ENCODE results near the gene ASPA. TPM values are rescaled to one million over a fixed set of nuclear protein-coding genes. Genes with fewer than 3 reads are reported as not detected.

The ASPA gene
- total and polyA plus RNA-seq, 2 of the 13 experiments (the other 11 are each of a cell fraction or from before 2014, with no cell fraction given) = not detected

- TF ChIP-seq JUN (CRISPR knock-in tag; IDR thresholded peaks at IDR 0.05) = no peak
- TF ChIP-seq ZFP90 (CRISPR knock-in tag; IDR thresholded peaks at IDR 0.05; ENCODE audit: borderline replicate concordance) = 0 out of 2 replicates have a peak, but pooled peaks have one; percentile 32
- no peak for TF ChIP-seq NR2C2 (CRISPR knock-in tag; IDR thresholded peaks at IDR 0.05; ENCODE audit: borderline replicate concordance)
- no peak for TF ChIP-seq ARNT (IDR thresholded peaks at IDR 0.05)
- no peak for TF ChIP-seq ZNF883 (CRISPR knock-in tag; IDR thresholded peaks at IDR 0.05; ENCODE audit: not compliant biosample characterization)
- TF ChIP-seq ZNF432 (CRISPR knock-in tag; IDR thresholded peaks at IDR 0.05; ENCODE audit: borderline replicate concordance) = no peak
- no peak for TF ChIP-seq NR2F2 (IDR thresholded peaks at IDR 0.05; ENCODE audit: borderline replicate concordance, low read depth)
- no peak for TF ChIP-seq ZNF766 (CRISPR knock-in tag; IDR thresholded peaks at IDR 0.05; ENCODE audit: borderline replicate concordance)
- TF ChIP-seq DMAP1 (CRISPR knock-in tag; IDR thresholded peaks at IDR 0.05) = no peak
- no peak for TF ChIP-seq ZNF75D (CRISPR knock-in tag; IDR thresholded peaks at IDR 0.05; ENCODE audit: borderline replicate concordance)
- TF ChIP-seq RBAK (CRISPR knock-in tag; IDR thresholded peaks at IDR 0.05) = no peak
Observed at GRCh38 chr17:3535253-3535995, 59.6 kb downstream of the ASPA start (continued).

GRCh38 chr17:3536716-3537115 is 60.9 kb downstream of the ASPA start:
- Histone ChIP-seq H3K4me1 (ENCODE audit: insufficient read depth, low read length) (peaks cover 19% of the 10 kb centered on the region), H3K36me3 (replicated peaks in 1 of 2; ENCODE audit: control insufficient read depth in 1 of 2, insufficient read depth in 2 of 2, low read length in 2 of 2) (no peaks in the 10 kb centered on the region), H3K4me2 (ENCODE audit: low read depth, low read length) (no peak overlapping the region), H3K9ac (ENCODE audit: insufficient read depth, low read depth, low read length) (no peak overlapping the region), H3K27ac (ENCODE audit: extremely low read length, insufficient read depth, low read length) (no peak overlapping the region), H3K79me2 (ENCODE audit: insufficient read depth, low read length) (no peaks in the 10 kb centered on the region), H4K20me1 (ENCODE audit: insufficient read depth, low read length) (no peaks in the 10 kb centered on the region), H3K4me3 (replicated peaks in 1 of 3; ENCODE audit: insufficient read depth in 1 of 3, low read depth in 2 of 3, low read length in 3 of 3) (no peak overlapping the region), H2AFZ (ENCODE audit: low read length) (no peak overlapping the region), H3K27me3 (ENCODE audit: control insufficient read depth in 1 of 2, insufficient read depth in 2 of 2, low read length in 2 of 2) (no peaks in the 10 kb centered on the region), H3K9me3 (ENCODE audit: low read length) (no peaks in the 10 kb centered on the region)
- intact Hi-C loops (cut with micrococcal nuclease; ENCODE audit: unreplicated experiment) (no loop called here), in situ Hi-C loops (cut with HindIII; ENCODE audit: extremely low pct_ligation_motif_present, low pct_unique_long_range_greater_than_20kb) (no loop called here)
- TF ChIP-seq PAX8 (CRISPR knock-in tag; IDR thresholded peaks at IDR 0.05; ENCODE audit: borderline replicate concordance) (no peak), ZNF556 (CRISPR knock-in tag; IDR thresholded peaks at IDR 0.05; ENCODE audit: borderline replicate concordance) (no peak), ZNF205 (CRISPR knock-in tag; IDR thresholded peaks at IDR 0.05) (no peak), ZNF326 (CRISPR knock-in tag; IDR thresholded peaks at IDR 0.05; ENCODE audit: borderline replicate concordance) (no peak)
- DNase-seq (ENCODE audit: low spot score) = no peak
- ATAC-seq = no peak
- no peak for FAIRE-seq
- ChIA-PET POLR2A (no interaction called here), CTCF (ENCODE audit: low intra/inter-chr PET ratio, low total read pairs) (no interaction called here)
- 56% methylated on average over 5 of the region's 5 CpGs for WGBS (ENCODE audit: low lambda C conversion rate)
- no TSS peak for BruUV-seq (replicated peaks)
